Neural cell (in vitro differentiated cells): ENCODE results near the gene OR7G1.

Experiments used
- EZH2 ChIP-seq: fragments of 200-600, 300-800 bp; shearing (Covaris generic), sonication (generic); IDR thresholded peaks from 2 replicates; pipeline ENCODE4 v1.6.1; 2014; ENCODE audit warnings: antibody characterized with exemption, low read length, borderline replicate concordance, mild to moderate bottlenecking; ENCODE audit not compliant: insufficient read depth, poor library complexity, severe bottlenecking
- POLR2AphosphoS5 ChIP-seq: IDR thresholded peaks from 2 replicates; pipeline ENCODE4 v1.6.1; 2012

DNA sequence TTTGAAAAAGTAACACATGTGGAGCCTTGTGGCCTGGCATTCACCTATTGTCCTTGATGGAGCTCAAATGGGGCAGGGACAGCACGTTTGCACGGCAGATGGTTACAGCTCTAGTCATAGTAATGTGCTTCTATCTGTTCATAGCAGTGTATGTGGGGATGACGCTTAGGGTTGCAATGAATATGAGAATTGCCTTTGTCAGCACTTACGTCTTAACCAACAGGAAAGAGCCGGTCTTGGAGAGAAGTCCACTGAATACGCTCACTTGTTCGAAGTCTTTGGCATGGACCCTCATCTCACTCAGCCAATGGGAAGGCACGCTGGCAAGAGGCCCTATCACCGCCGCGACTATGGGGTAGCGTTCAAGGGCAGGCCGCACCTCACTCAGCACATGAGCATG lies 44.3 kb upstream of the OR7G1 start:
- TF ChIP-seq EZH2 (no peak), POLR2AphosphoS5 (no peak)
